ENCODE measurements around the gene STARD7.
"Not testable (repeated sequence)": the region's sequence is repeated elsewhere in the genome, so short reads cannot be mapped to it uniquely, and the experiment has no call there.

STARD7 gene

DNA sequence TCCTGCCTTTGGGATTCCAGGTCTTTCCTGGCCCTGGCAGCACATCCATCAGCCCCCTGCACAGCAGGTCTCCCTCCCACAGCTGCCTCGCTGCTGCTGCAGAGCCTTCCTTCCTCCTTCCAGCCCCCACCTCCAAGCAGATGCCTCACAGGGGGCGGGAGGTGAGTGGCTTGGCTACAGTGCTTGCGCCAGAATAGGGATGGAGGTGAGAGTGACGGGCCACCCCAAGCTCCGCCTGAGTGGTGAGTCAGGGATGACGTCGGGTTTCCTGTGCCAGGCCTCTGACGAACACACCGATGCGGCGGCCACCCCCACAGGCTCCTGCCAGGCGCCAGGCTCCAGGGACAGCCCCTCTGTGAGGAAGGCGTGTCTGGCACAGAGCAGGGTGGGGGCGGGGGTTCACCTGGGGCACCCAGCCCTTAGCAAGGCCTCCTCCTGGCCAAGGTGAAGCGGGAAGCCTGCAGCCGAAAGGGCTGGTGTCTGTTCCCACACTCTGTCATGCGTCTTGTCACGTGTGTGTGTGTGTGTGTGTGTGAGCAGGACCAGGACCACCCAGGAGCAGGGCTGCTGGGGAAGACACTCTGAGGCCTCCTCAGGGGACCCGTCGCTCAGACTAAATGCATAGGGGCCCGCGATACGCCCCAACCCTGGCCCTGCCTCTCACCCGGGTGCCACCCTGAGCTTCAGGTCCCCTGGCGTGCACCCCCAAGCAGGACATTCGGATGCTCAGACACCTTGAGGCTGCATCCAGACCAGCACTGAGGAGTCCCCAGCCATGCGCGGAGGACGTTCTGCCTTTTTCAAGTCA is 60.0 kb downstream of the STARD7 start:
- DNase-seq (ENCODE audit: low read depth in 2 of 2) = peak; percentile 94 to 96

DNA sequence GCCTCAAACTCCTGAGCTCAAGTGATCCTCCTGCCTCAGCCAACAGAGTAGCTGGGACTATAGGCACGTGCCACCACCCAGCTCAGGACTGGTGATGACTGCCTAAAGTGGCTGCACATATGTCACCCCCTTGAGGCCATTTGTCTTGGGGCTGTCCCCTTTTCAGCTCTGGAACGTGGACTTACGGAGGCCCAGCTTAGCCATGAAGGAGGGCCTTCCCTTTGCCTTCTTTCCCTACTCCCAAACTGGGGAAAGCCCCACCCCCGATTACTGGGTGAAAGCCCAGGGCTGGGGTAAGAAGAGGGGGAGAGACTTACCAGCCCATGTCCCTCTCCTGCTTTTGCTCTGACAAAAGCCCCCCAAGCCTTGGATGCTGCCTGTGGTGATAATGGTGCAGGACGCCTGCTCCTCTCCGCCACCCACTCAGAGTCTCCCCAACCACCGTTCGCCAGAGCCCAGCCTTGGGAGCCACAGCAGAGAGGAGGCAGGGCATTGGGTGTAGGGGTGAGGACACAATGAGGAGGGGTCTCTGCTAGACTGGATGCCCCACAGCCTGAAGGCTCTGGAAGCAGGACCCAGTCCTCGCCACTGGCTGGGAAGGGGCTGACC is 60.9 kb downstream of the STARD7 start:
- no peak for DNase-seq (ENCODE audit: low read depth in 2 of 2)

DNA sequence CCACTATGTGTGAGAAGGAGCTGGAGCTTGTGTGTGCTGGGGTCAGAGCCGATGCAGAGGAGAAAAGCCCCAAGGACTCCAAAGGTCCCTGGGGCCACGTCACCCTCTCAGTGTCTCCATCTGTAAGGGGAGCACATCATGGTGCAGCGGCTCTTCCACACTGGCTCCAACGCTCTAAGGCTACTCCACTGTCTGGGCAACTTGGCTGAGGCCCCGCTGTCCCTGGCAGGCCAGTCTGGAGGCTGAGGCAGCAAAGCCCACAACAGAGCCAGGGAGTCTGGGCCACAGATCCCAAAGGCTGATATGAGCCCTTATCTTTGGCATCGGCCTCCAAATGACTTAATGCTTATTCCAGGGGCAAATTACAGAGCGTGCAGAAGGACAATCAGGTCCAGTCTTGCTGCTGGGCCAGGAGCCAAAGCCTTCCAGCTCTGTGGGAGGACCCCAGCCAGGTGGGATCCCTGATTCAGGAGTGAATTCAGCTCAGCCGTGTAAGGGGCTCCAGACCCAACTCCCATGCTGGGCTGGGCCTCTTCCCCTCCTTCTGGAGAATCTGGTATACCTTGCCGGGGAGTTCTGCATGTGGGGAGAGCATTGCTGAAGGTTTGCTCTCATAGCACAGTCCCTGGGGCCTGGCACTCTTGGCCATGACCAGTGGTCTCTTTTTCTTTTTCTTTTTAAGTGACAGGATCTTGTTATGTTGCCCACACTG is 61.6 kb downstream of the STARD7 start:
- no peak for DNase-seq (ENCODE audit: low read depth in 2 of 2)

DNA sequence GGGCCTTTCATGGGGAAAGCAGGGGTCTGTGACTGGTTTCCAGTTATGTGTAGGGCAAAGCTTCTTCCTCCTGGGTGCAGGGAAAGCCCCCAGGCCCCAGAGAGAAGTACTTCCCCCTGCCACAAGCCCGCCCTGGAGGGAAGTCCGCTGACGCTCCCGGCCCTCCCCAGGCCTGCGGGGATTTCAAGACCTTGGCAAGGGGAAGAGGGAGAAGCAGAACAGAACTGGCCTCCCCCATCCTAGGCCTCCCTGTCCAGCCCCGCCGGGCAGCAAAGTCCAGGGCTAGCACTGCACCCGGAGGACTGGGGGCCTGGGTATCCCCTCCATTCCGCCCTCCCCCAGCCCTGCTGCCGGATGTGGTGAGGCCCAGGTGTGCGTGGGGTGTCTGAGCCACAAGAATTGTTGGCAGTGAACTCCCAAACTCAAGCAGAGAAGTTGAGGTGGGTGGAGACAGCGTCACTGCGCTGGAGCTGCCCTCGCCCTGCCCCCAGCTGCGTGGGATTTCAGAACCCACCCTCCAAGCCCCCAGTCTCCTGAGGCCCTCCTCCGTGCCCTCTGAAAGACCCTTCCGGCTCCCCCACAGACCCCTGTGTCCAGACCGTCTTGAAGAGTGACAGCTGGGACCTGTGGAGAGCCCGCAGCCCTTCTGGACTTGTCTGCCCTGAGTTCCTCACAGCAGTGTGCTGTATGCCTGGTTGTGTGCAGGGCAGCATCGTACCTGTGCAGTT is 62.3 kb downstream of the STARD7 start:
- DNase-seq (ENCODE audit: low read depth in 2 of 2) = peak; percentile 85

DNA sequence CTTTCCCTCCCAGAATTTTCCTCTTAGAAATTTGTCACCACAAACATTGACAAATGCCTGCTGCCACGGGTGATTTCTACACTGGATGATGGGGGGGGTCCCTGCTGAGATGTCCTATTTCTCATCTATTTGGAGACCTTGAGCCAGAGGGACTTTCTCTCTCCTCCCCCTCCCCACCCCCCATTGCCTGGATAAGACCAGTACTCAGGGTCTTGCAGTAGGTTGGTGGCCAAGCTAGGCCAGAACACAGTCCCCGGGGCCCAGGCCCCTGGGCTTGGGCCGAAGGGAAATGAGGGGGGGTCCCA is 62.8 kb downstream of the STARD7 start:
- no peak for DNase-seq (ENCODE audit: low read depth in 2 of 2)

DNA sequence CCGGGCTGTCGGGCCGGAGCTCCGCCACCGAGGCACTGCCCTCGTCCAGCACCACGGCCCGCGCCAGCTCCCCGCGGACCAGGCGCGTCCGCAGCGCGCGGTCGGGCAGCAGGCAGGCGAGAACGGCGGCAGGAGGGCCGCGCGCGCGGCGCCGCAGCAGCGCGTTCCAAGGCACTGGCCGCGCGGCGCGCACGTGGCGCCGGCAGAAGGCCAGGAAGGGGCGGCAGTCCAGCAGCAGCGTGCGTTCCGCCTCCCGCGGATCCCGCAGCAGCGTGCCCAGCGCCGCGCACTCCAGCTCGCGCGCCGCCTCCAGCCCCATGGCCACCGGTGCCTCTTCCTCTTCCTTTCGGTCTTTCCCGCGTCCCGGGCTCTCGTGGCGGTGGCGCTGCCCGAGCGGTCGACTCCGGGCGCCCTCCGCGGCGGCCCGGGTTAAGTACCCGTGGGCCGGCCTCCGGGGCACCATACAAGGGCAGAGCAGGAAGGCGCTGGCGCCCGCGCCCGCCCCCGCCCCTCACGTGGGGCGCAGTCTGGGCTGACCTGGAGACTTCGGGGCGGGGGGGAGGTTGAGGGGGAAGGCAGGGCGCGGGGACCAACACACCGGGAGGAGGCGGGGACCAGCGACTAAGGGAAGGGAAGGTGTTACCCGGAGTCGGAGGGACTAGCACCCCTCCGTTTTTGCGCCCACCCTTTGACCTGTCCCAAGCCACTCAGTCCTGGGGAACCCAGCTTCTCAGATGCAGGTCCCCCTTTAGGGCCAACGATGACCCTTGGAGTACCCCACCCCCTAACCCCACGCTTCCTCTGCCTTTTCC is 63.4 kb downstream of the STARD7 start, which contains the start of gene DUSP2:
TSS of gene DUSP2 (minus strand) at position 405 of the 812 bp plus-strand sequence. CDS start at position 319, 86 bp downstream.
- DNase-seq (ENCODE audit: low read depth in 2 of 2) = peak; percentile 85 to 90

DNA sequence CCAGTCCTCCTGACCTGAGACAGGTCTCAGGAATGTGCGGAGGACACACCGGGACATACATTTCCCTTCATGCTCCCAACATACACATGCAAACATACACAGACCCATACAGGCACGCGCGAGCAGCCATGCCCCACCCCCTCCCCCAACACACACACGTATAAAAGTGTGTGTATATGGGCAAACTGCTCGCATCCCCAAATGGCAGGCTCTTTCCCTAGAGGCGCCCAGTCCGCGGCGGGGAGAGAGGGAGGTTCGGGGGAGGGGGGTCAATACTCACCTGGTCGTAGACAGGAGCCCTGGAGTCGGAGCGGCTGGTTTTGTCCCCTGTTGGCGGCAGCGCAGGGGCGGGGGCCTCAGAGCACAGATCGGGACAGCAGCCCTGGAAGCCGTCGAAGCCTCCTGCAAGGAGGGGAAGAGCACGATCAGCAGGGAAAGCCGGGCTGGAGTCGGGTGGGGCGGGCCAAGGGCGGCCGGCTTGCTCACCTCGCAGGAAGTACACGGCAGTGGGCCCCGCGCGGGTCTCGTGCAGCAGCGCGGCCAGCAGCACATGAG is 64.1 kb downstream of the STARD7 start:
- DNase-seq (ENCODE audit: low read depth in 2 of 2) = no peak

DNA sequence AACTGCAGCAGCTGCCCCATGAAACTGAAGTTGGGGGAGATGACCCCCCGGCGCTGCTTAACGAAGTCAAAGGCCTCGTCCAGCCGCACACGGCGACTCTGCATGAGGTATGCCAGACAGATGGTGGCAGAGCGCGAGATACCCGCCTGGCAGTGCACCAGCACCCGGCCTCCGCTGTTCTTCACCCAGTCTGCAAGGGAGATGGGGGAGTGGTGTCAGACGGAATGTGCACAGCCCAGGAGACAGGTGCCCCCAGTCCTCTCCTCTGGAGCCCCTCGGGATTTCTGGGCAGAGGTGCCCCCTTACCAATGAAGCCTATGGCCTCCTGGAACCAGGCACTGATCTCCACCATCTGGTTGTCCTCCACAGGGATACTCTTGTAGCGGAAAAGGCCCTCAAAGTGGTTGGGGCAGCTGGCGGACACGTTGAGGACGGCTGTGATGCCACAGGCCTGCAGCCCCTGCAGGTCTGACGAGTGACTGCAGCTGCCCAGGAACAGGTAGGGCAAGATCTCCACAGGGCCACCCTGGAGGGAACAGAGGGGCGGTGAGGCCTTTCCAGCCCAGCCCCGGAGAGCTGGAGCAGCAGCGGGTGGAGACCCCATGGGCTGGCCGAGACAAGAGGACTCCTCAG is 64.7 kb downstream of the STARD7 start:
- DNase-seq (ENCODE audit: low read depth in 2 of 2) = no peak

DNA sequence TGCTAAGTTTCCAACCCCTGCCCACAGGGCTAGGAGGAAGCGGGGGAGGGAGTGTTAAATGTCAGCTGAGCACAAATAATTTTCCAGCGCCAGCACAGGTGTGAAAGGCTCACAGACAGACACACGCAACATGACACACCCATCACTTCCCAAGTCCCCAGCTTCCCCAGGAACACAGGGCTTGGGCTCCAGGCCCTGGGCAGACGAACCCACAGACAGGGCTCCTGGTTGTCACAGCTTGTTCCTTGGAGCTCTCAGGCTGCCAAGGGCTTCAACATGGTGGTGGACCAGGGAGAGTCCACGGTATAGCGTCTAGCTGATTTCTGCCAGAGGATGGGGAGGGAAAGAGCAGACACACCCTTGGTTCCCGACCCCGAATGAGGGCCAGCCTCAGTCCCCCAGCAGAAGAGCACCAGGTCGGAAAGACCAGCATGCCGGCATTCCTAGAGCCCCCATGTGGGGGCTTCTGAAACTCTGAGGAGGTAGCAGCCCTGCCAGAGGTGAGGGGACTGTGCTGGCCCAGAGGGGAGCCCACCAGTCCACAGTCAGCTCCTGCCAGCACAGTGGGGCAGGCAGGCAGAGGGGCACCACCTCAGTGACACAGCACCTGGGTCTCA is 65.3 kb downstream of the STARD7 start:
- DNase-seq (ENCODE audit: low read depth in 2 of 2) = no peak

DNA sequence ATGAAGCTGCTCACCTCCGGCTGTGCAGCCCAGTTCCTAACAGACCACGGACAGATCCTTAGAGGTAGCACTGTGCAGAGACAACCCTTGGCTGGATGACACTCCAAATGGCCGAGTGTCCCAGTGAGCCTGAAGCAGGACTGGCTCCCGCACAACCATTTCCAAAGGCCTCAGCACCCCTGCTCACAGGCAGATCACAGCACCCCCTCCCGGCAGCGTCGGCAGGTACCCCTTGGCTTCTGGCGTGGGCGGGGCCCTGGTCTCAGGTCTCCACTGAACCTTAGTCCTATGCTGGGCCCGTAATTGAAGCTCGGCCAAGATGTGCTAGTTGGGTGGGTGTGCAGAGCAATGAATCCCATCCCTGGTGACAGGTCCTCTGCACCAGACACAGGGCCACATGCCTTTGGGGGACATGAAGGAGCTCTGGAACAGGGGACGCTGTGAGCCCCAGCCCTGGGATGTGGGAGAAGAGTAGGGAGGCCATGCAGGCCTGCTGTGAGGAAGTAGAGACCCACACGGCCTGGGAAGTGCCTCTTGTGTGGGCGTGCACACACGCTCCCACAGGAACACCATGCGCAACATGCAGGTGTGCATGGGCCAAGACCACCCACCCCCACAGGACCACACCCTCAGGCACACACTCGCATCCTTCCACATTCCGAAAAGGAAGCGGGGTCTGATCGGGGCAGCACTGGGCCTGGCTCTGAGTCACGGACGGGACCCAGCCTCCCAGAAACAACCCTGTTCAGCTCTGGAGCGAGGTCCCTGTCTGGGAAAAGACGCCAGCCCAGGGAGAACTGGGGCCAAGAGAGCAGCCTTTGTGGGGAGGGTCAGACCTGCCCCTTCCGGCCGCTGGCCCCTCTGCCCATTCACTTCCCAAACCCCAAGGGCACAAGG is 66.2 kb downstream of the STARD7 start:
- DNase-seq (ENCODE audit: low read depth in 2 of 2) = peak; percentile 78 to 80

DNA sequence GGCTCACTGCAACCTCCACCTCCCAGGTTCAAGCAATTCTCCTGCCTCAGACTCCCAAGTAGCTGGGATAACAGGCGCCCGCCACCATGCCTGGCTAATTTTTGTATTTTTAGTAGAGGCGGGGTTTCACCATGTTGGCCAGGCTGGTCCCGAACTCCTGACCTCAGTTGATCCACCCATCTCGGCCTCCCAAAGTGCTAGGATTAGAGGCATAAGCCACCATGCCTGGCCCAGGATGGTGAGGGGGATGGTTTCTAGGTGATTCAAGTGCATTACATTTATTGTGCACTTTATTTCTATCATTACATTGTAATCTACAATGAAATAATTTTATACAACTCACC is 67.0 kb downstream of the STARD7 start:
- DNase-seq (ENCODE audit: low read depth in 2 of 2) = not testable (repeated sequence)

DNA sequence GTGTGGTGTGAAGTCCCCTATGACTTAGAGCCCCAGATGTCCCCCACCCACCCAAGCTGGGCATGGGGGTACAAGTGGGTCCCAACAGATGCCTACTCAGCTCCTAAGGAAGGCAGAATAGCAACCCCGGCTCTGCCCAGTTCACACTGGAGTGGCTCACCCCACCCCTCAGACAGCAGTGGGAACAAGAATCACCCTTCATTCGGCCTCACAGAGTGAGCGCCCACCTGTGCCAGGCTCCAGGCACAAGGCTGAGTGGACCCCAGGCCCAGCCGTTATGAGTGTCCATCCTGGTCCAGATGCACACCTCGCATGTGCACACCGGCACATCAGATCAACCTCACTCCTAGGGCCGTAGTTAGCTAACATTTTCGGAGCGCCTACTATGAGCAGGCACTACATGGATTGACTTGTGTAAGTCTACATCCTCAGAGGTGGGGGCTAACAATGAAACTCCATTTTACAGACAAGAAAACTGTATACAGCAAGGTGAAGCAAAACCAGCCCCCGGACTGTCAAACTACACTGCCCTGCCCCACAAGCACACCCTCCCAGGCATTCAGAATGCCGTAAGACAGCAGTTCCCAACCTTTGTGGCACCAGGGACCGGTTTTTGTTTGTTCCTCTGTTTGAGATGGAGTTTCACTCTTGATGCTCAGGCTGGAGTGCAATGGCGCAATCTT is 67.5 kb downstream of the STARD7 start:
- DNase-seq (ENCODE audit: low read depth in 2 of 2) = no peak

DNA sequence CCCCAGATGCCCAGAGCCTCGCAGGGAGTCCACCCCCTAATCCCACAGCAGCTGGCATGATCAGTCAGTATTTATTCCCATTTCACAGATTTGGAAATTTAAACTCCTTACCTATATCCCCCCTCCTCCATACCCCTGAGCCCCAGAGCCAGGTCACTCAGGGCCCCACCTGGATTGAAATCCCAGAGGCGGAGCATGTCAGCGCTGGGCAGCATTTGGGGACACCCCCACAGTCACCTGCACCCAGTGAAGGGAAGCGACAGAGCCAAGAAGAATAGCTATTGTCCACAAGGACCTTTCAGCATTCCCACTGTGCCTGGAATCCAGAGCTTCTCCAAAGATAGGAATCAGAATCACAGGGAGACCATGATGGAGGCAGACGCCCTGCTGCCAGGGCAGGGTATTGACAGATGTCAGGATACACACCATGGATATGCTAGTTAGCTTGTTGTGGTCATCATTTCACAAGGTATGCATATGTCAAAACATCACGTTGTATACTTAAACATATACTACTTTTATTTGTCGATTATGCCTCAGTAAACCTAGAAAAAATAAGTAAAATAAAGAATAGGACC is 69.4 kb downstream of the STARD7 start:
- no peak for DNase-seq (ENCODE audit: low read depth in 2 of 2)

DNA sequence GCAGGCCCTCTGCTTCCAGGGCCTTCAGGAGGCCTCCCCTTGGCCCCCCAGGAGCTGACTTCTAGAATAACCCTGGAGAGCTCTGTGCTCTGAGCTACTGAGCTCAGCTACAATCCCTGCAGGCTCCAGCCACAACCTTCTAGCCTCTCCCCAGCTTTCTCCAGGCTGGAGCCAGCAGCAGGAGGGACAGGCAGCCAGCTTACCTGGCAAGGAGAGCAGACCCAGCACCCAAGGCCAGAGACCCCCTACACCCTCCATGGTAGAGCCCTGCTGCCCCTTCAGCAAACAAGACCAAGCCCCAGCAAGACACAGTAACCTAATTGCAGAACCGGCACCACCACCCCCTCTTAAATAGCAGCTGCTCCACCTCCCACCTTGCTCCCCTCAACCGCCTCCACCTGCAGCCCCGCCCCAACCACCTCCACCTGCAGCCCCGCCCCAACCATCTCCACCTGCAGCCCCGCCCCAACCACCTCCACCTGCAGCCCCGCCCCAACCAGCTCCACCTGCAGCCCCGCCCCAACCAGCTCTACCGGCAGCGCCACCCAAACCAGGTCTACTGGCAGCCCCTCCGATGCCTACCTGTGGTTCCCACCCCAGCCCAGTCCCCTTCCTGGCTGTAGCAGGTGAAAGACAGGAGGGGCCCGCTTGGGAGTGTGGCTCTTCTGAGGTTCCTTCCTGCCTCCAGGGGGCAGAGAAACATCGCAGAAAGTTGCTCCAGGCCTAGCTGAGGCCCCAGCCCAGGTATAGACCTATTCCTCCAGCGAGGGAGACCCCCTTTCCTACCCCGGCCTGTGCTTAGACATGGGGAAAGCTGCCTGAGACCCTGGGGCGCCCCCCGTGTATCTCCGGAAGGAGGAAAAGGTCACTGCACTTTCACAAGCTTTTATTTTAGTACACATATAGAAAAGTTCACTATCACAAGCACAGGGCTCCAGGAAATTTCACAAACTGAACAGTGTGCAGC is 70.2 kb downstream of the STARD7 start, which contains the start of gene ASTL:
TSS of gene ASTL (minus strand) at position 324 of the 967 bp plus-strand sequence. CDS start at position 258, 66 bp downstream.
- DNase-seq (ENCODE audit: low read depth in 2 of 2) = no peak

DNA sequence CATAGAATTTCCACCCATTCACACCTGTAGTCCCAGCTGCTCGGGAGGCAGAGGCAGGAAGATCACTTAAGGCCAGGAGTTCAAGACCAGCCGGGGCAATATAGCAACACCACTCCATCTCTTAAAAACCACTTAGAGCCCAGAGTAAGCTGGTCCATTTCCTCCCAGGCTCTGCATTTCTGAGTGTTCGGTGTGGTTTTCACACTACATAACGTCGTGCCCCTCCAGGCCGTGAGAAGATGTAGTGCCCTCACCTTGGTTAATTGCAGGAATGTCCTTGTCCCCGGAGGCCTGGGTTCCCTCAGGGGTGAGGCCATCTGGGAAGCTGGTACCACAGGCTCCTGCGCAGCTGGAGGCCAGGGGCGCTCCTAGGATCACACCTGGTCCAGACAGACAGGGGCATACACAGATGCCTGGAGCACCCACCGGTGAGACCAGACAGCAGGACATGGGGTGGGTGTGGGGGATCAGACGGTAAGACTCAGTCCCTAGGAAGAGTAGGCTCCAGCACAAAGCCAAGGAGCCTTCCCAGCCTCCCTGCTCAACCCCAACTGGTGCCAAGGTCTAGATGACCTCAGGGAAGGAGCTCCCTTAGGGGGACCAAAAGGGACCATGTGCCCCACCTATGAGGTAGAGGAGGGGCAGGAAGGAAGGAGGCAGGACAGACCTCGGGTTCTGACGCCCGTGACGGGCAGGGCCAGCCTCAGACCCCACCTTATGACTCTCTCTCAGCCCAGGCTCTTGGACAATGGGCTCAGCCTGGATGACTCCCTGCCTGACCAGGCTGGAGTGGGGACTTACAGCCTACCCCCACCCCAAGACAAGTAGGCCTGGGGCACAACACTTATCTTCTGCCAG is 71.1 kb downstream of the STARD7 start:
- DNase-seq (ENCODE audit: low read depth in 2 of 2) = no peak
